Esophagus muscularis mucosa (tissue), 4 donors: Measurements from ENCODE around the gene MAGEA10. TPM values are rescaled to one million over a fixed set of nuclear protein-coding genes. Genes with fewer than 3 reads are reported as not detected.

ENCODE experiments used
- DNase-seq: peaks from one replicate; pipeline ENCODE4 v3.0.0-alpha.2; 2017; ENCODE audit errors: extremely low spot score
- H3K27ac ChIP-seq, 4 donors: fragments of 200-600 bp; sonication (generic); replicated peaks in 1 of 4; 1 replicate in 3 of 4; 2 replicates in 1 of 4; pipeline ENCODE4 v1.5.1; 2016 to 2019; ENCODE audit warnings: mild to moderate bottlenecking in 1 of 4
- H3K27me3 ChIP-seq, 4 donors: fragments of 200-600 bp; sonication (generic); one replicate each; pipeline versions ENCODE4 v1.5.1 to v1.6.0; 2016 to 2019
- H3K36me3 ChIP-seq, 4 donors: fragments of 200-600 bp; sonication (generic); one replicate each; pipeline ENCODE4 v1.5.1; 2016 to 2019
- H3K4me1 ChIP-seq, 4 donors: fragments of 200-600 bp; sonication (generic); one replicate each; pipeline ENCODE4 v1.5.1; 2016 to 2019
- H3K4me3 ChIP-seq, 4 donors: fragments of 200-600 bp; sonication (generic); 1 replicate in 2 of 4; 2 replicates in 2 of 4; pipeline ENCODE4 v1.5.1; 2016 to 2019; ENCODE audit warnings: mild to moderate bottlenecking in 4 of 4, moderate library complexity in 1 of 4
- H3K9me3 ChIP-seq, 4 donors: fragments of 200-600 bp; sonication (generic); 1 replicate in 3 of 4; 2 replicates in 1 of 4; pipeline ENCODE4 v1.5.1; 2016 to 2019
- CTCF ChIP-seq, 3 experiments: fragments of 200-600 bp in 2 of 3; fragments of 450-650 bp in 1 of 3; sonication (generic) in 2 of 3; IDR thresholded peaks; one replicate each; pipeline ENCODE4 v1.5.1; 2017 to 2019; ENCODE audit warnings: antibody characterized with exemption in 3 of 3, mild to moderate bottlenecking in 2 of 3, moderate library complexity in 1 of 3
- EP300 ChIP-seq: sonication (generic); formaldehyde crosslinking; IDR thresholded peaks from one replicate; pipeline ENCODE4 v1.6.1; 2017; ENCODE audit warnings: antibody characterized with exemption
- POLR2A ChIP-seq: fragments of 450-650 bp; IDR thresholded peaks from one replicate; pipeline ENCODE4 v1.6.1; 2017; ENCODE audit warnings: antibody characterized with exemption, moderate library complexity, mild to moderate bottlenecking, low read depth
- POLR2AphosphoS5 ChIP-seq, 2 donors: sonication (generic); formaldehyde crosslinking; IDR thresholded peaks; one replicate each; pipeline ENCODE4 v1.6.1; 2017; ENCODE audit warnings: antibody characterized with exemption in 2 of 2
- WGBS: methylation state at CpG from one replicate; pipeline ENCODE4 v1.1.5; 2018; 5-methylcytosine and 5-hydroxymethylcytosine counted together
- intact Hi-C: fragments of 100-400 bp; cut with DNase I; formaldehyde crosslinking; loops from one replicate; pipeline ENCODE4 v1.15.1; 2023
- total RNA-seq, 4 donors: library from RNA; depleted of rRNA; stranded (reverse); fragments of >200 nt; gene quantifications; one replicate each; pipeline versions ENCODE4 v1.1.0 to v1.2.1, GENCODE V29; 2016

MAGEA10 gene
- total RNA-seq, 4 donors from 2014 or later = not detected

DNA sequence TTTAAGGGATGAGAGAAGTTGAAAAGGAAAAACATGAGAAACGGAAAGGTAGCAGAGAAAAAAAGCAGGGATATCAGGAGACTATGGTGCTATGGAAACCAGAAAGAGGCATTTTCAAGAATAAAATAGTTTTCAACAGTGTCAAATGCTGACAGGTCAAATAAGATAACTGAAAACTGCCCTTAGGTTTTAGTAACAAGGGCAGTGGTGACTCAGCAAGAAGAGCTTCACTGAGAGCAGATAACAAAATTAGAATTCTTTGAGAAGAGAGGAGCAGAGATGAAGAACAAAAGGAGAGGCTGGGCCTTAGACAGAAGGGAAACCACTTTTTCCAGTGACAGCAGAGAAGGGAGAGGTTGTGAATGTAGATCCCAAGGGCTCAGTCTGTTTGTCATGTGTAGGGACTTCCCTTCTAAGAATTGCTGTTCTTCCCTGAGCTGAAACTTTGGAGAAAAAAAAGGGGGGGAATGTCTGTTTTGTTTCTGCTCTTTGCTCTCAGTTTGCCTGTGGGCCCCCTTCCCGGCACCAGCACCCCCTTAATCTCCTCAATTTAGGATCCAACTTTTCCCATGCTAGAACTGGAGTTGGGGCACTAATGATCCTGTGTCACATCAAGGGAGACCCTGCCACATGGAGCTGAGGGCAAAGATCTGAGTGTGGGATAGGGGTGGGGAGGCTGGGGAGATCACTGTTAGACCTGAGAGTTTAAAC, 26.8 kb upstream of the MAGEA10 start:
- Histone ChIP-seq H3K27ac (no peak overlapping the region), H3K36me3 (no peaks in the 10 kb centered on the region), H3K4me3 (no peak overlapping the region), H3K9me3 (no peaks in the 10 kb centered on the region), H3K27me3 (no peaks in the 10 kb centered on the region), H3K4me1 (no peaks in the 10 kb centered on the region)
- intact Hi-C loops = no loop called here
- DNase-seq = no peak
- WGBS = 52% methylated on average over 2 of the region's 2 CpGs
- no peak for TF ChIP-seq CTCF (IDR thresholded peaks at IDR 0.05)
- no peak for TF ChIP-seq POLR2AphosphoS5 (IDR thresholded peaks at IDR 0.05)

GRCh38 chrX:152157042-152157441, 18.7 kb upstream of the MAGEA10 start:
- intact Hi-C loops = no loop called here
- DNase-seq = no peak
- H3K36me3 ChIP-seq = no peaks in the 10 kb centered on the region
- no peak overlapping the region for H3K4me3 ChIP-seq
- no peaks in the 10 kb centered on the region for H3K4me1 ChIP-seq
- H3K27me3 ChIP-seq = no peaks in the 10 kb centered on the region
- TF ChIP-seq EP300 = no peak
- TF ChIP-seq POLR2AphosphoS5 (IDR thresholded peaks at IDR 0.05) = no peak
- TF ChIP-seq CTCF (IDR thresholded peaks at IDR 0.05) = no peak
- no peak for TF ChIP-seq POLR2A
- 76% methylated on average over 2 of the region's 2 CpGs for WGBS
- H3K9me3 ChIP-seq = no peaks in the 10 kb centered on the region
- no peak overlapping the region for H3K27ac ChIP-seq

- no peak overlapping the region for H3K27ac ChIP-seq
- H3K4me3 ChIP-seq = no peak overlapping the region
- H3K36me3 ChIP-seq = no peaks in the 10 kb centered on the region
- 64% methylated on average over 2 of the region's 2 CpGs for WGBS
- H3K9me3 ChIP-seq = no peaks in the 10 kb centered on the region
- H3K4me1 ChIP-seq = no peaks in the 10 kb centered on the region
- intact Hi-C loops = no loop called here
- H3K27me3 ChIP-seq = no peaks in the 10 kb centered on the region
- TF ChIP-seq POLR2A (no peak), EP300 (no peak), CTCF (IDR thresholded peaks at IDR 0.05) (no peak), POLR2AphosphoS5 (IDR thresholded peaks at IDR 0.05) (no peak)
- no peak for DNase-seq
Measured at GRCh38 chrX:152155766-152156310, 17.5 kb upstream of the MAGEA10 start.

DNA sequence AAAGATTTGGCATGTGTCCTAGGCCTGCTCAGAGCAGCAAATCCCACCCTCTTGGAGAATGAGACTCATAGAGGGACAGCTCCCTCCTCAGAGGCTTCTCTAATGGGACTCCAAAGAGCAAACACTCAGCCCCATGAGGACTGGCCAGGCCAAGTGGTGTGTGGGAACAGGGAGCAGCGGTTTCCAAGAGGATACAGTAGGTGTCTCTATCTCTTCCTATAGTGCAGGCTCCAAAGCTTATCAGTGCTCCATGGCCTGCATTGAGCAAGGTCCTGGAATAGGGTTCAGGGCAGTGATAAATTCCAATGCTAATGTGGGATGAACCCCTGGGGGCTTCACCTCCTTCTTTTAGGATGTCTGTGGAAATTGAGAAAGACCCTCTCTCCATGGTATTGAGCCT, 15.7 kb upstream of the MAGEA10 start:
- H3K27ac ChIP-seq = no peak overlapping the region
- WGBS = no CpG with 5 or more reads among the region's 1 CpG
- no peaks in the 10 kb centered on the region for H3K27me3 ChIP-seq
- H3K9me3 ChIP-seq = no peaks in the 10 kb centered on the region
- no peak overlapping the region for H3K4me3 ChIP-seq
- no peaks in the 10 kb centered on the region for H3K4me1 ChIP-seq
- no peak for TF ChIP-seq POLR2AphosphoS5 (IDR thresholded peaks at IDR 0.05)
- no peak for TF ChIP-seq CTCF (IDR thresholded peaks at IDR 0.05)
- TF ChIP-seq POLR2A = no peak
- no peak for TF ChIP-seq EP300
- intact Hi-C loops = no loop called here
- DNase-seq = no peak
- H3K36me3 ChIP-seq = no peaks in the 10 kb centered on the region

DNA sequence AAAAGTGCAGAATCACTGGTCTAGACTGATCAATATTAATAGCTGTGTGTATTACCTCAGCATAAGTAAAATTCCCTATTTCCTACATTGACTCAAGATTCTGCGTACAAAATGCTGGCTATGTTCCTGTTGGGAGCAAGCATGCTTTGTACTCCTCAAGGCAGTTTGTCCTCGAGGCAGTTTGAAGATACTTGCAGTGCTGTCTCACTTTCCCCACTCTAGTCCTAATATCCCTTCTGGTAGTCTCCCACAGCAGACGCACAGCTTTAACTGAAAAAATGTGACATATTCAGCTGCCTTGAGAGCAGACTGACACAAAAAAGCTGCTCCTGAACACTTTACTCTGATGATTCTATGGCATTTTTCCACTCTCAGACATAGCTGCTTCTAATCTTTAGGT, 12.9 kb upstream of the MAGEA10 start:
- 71% methylated on average over 3 of the region's 3 CpGs for WGBS
- H3K27me3 ChIP-seq = no peaks in the 10 kb centered on the region
- no peaks in the 10 kb centered on the region for H3K36me3 ChIP-seq
- no peak for TF ChIP-seq CTCF (IDR thresholded peaks at IDR 0.05)
- TF ChIP-seq EP300 = no peak
- TF ChIP-seq POLR2A = no peak
- TF ChIP-seq POLR2AphosphoS5 (IDR thresholded peaks at IDR 0.05) = no peak
- H3K4me3 ChIP-seq = no peak overlapping the region
- no peak for DNase-seq
- no peak overlapping the region for H3K27ac ChIP-seq
- H3K9me3 ChIP-seq = no peaks in the 10 kb centered on the region
- H3K4me1 ChIP-seq = no peaks in the 10 kb centered on the region
- intact Hi-C loops = no loop called here
